Adrenal gland (tissue), 5 donors: ENCODE results near the gene RALGAPA2.

ENCODE experiments used
- POLR2A ChIP-seq, 2 donors: fragments of 450-650 bp; IDR thresholded peaks; one replicate each; pipeline ENCODE4 v1.6.1; 2017; ENCODE audit warnings: antibody characterized with exemption in 2 of 2, mild to moderate bottlenecking in 2 of 2, moderate library complexity in 1 of 2
- TF ChIP-seq, protein P1 (sequence below), 6 experiments: fragments of 450-650 bp in 4 of 6; fragments of 200-600 bp in 2 of 6; sonication (generic) in 1 of 6; IDR thresholded peaks; 1 replicate in 5 of 6; 2 replicates in 1 of 6; pipeline versions ENCODE4 v1.5.1 to v1.8.0; 2016 to 2021; ENCODE audit warnings: antibody characterized with exemption in 6 of 6, mild to moderate bottlenecking in 2 of 6, moderate library complexity in 1 of 6
- donor health status: DM: no; HTN: no; CAD: no.

DNA sequence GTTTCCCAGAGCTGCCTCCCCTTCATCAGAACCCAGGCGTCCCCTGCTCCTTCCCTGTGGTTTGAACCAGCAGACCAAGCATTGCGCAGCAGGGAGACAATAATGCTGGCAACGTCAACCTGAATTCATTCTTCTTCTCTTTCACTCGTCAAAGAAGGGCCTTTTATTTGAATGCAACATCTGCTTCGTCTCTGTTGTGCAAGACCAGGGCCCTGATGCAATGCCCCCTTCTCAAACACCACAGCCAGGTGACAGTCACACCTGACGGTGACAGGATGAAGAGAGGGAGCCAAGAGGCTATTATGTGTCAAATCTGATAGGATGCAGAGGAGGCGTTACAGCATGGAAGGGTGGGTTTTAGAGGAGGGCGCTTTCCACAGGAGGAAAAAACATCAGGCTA lies 336.6 kb downstream of the RALGAPA2 start:
- TF ChIP-seq, protein P1, sequence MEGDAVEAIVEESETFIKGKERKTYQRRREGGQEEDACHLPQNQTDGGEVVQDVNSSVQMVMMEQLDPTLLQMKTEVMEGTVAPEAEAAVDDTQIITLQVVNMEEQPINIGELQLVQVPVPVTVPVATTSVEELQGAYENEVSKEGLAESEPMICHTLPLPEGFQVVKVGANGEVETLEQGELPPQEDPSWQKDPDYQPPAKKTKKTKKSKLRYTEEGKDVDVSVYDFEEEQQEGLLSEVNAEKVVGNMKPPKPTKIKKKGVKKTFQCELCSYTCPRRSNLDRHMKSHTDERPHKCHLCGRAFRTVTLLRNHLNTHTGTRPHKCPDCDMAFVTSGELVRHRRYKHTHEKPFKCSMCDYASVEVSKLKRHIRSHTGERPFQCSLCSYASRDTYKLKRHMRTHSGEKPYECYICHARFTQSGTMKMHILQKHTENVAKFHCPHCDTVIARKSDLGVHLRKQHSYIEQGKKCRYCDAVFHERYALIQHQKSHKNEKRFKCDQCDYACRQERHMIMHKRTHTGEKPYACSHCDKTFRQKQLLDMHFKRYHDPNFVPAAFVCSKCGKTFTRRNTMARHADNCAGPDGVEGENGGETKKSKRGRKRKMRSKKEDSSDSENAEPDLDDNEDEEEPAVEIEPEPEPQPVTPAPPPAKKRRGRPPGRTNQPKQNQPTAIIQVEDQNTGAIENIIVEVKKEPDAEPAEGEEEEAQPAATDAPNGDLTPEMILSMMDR (IDR thresholded peaks at IDR 0.05) = no peak
- TF ChIP-seq POLR2A (IDR thresholded peaks at IDR 0.05) = no peak
